HepG2 (cell line): Measurements from ENCODE around the gene HDGF. TPM values are rescaled to one million over a fixed set of nuclear protein-coding genes. Genes with fewer than 3 reads are reported as not detected.
A peak's percentile ranks its signal among the peaks of the same experiment; 100 is the strongest.

Experiments
- ATAC-seq: fragments of 200-7000 bp; cut with Tn5 transposase; 3 replicates; pipeline ENCODE4 v1.9.1; 2020; ENCODE audit warnings: mild to moderate bottlenecking, moderate library complexity
- BruUV-seq: library from RNA; stranded (reverse); fragments of 400-500 nt; replicated peaks from 2 replicates; lab custom pipeline; 2021; lab: Mats Ljungman, UMichigan
- CTCF ChIA-PET: fragments of 300-600 bp; formaldehyde crosslinking; extraction: SDS; loops from one replicate; lab custom pipeline; 2021; ENCODE audit warnings: low total read pairs, inconsistent platforms, low intra/inter-chr PET ratio; lab: Yijun Ruan, JAX
- POLR2A ChIA-PET: fragments of 350-600 bp; sonication (Branson Sonifier 250); formaldehyde crosslinking; loops from one replicate; lab custom pipeline; 2020; ENCODE audit warnings: antibody characterized with exemption, inconsistent platforms; lab: Yijun Ruan, JAX
- DNase-seq: peaks from one replicate; pipeline ENCODE4 v3.0.0-alpha.2; 2015; ENCODE audit warnings: low spot score
- FAIRE-seq: peaks from 3 replicates; lab custom pipeline; 2011; peaks lifted over from hg19 to GRCh38; lab: Jason Lieb, UNC
- H2AFZ ChIP-seq: one replicate; pipeline ENCODE4 v1.6.1; 2011; ENCODE audit warnings: low read length, inconsistent platforms
- H3K27ac ChIP-seq: fragments of 300-600 bp; 3 replicates; pipeline ENCODE4 v1.8.0; 2011; ENCODE audit warnings: mixed run types, mild to moderate bottlenecking, mixed read lengths, low read length, inconsistent platforms; ENCODE audit not compliant: insufficient read depth; ENCODE audit errors: extremely low read length
- H3K27me3 ChIP-seq, 2 experiments: fragments of 200-600 bp in 1 of 2; 2 replicates in 1 of 2; 3 replicates in 1 of 2; pipeline versions ENCODE4 v1.6.0 to v1.8.0; 2011; ENCODE audit warnings: low read length in 2 of 2, mild to moderate bottlenecking in 2 of 2, moderate library complexity in 2 of 2, inconsistent platforms in 1 of 2; ENCODE audit not compliant: insufficient read depth in 2 of 2, control insufficient read depth in 1 of 2
- H3K36me3 ChIP-seq, 2 experiments: fragments of 200-600 bp in 1 of 2; replicated peaks in 1 of 2; 2 replicates in 1 of 2; 3 replicates in 1 of 2; pipeline versions ENCODE4 v1.5.1 to v1.8.0; 2011; ENCODE audit warnings: low read length in 2 of 2, inconsistent platforms in 1 of 2; ENCODE audit not compliant: insufficient read depth in 2 of 2, control insufficient read depth in 1 of 2
- H3K4me1 ChIP-seq: 2 replicates; pipeline ENCODE4 v1.5.1; 2012; ENCODE audit warnings: low read length, inconsistent platforms; ENCODE audit not compliant: insufficient read depth
- H3K4me2 ChIP-seq: 2 replicates; pipeline ENCODE4 v1.6.0; 2011; ENCODE audit warnings: low read depth, low read length, inconsistent platforms
- H3K4me3 ChIP-seq, 3 experiments: fragments of 200-600 bp in 1 of 3; sonication (generic), shearing (Covaris generic) in 1 of 3; replicated peaks in 1 of 3; 2 replicates each; pipeline ENCODE4 v1.5.1; 2011 to 2016; ENCODE audit warnings: low read length in 3 of 3, inconsistent platforms in 2 of 3, low read depth in 2 of 3, mild to moderate bottlenecking in 2 of 3, control low read depth in 1 of 3, mixed read lengths in 1 of 3; ENCODE audit not compliant: insufficient read depth in 1 of 3
- H3K79me2 ChIP-seq: one replicate; pipeline ENCODE4 v1.6.1; 2011; ENCODE audit warnings: low read length, inconsistent platforms; ENCODE audit not compliant: insufficient read depth
- H3K9ac ChIP-seq: 2 replicates; pipeline ENCODE4 v1.6.0; 2011; ENCODE audit warnings: mild to moderate bottlenecking, low read depth, low read length, inconsistent platforms; ENCODE audit not compliant: insufficient read depth
- H3K9me3 ChIP-seq: 2 replicates; pipeline ENCODE4 v1.5.1; 2012; ENCODE audit warnings: mild to moderate bottlenecking, low read length
- H4K20me1 ChIP-seq: 2 replicates; pipeline ENCODE4 v1.6.0; 2011; ENCODE audit warnings: inconsistent platforms, mild to moderate bottlenecking, low read length, moderate library complexity; ENCODE audit not compliant: insufficient read depth
- BORCS8-MEF2B ChIP-seq: sonication (generic); formaldehyde crosslinking; IDR thresholded peaks from 2 replicates; pipeline ENCODE4 v1.8.0; 2022; ENCODE audit warnings: mild to moderate bottlenecking, missing genetic modification reagents
- ERF ChIP-seq: IDR thresholded peaks from 2 replicates; pipeline ENCODE4 v1.6.1; 2018; ENCODE audit warnings: missing biosample characterization, missing genetic modification reagents
- MAX ChIP-seq: IDR thresholded peaks from 2 replicates; pipeline ENCODE4 v1.6.1; 2012; ENCODE audit warnings: inconsistent platforms
- MAZ ChIP-seq, 2 experiments: sonication (generic) in 1 of 2; formaldehyde crosslinking in 1 of 2; IDR thresholded peaks; 2 replicates each; pipeline versions ENCODE4 v1.5.0 to v1.6.1; 2012 to 2020; ENCODE audit warnings: low read depth in 2 of 2, mild to moderate bottlenecking in 2 of 2, borderline replicate concordance in 1 of 2, improper control_type of control experiment in 1 of 2, low read length in 1 of 2, missing genetic modification reagents in 1 of 2, moderate library complexity in 1 of 2
- MYC ChIP-seq: sonication (generic); formaldehyde crosslinking; IDR thresholded peaks from 2 replicates; pipeline ENCODE4 v1.9.0; 2021; ENCODE audit warnings: missing genetic modification reagents, borderline replicate concordance
- POLR2A ChIP-seq, 2 experiments: IDR thresholded peaks; 2 replicates each; pipeline ENCODE4 v1.6.1; 2011; ENCODE audit warnings: low read depth in 2 of 2, low read length in 2 of 2, mild to moderate bottlenecking in 1 of 2, moderate library complexity in 1 of 2; ENCODE audit not compliant: insufficient read depth in 1 of 2
- PRDM10 ChIP-seq: sonication (generic); formaldehyde crosslinking; IDR thresholded peaks from 2 replicates; pipeline ENCODE4 v1.4.0; 2020; ENCODE audit warnings: low read depth, missing genetic modification reagents
- TFAP4 ChIP-seq: sonication (generic); IDR thresholded peaks from 2 replicates; pipeline ENCODE4 v1.6.1; 2016; ENCODE audit warnings: low read depth, borderline replicate concordance
- THAP9 ChIP-seq: sonication (generic); formaldehyde crosslinking; IDR thresholded peaks from 2 replicates; pipeline ENCODE4; 2020; ENCODE audit warnings: missing genetic modification reagents, mild to moderate bottlenecking, borderline replicate concordance
- ZEB1 ChIP-seq: IDR thresholded peaks from 2 replicates; pipeline ENCODE4 v1.6.1; 2012; ENCODE audit warnings: mild to moderate bottlenecking, low read depth, inconsistent platforms; ENCODE audit not compliant: insufficient replicate concordance
- ZNF501 ChIP-seq: sonication (generic); formaldehyde crosslinking; IDR thresholded peaks from 2 replicates; pipeline ENCODE4 v1.5.1; 2020; ENCODE audit warnings: mild to moderate bottlenecking, moderate library complexity, missing genetic modification reagents
- ZNF558 ChIP-seq: sonication (generic); formaldehyde crosslinking; IDR thresholded peaks from 2 replicates; pipeline ENCODE4 v1.9.0; 2022; ENCODE audit warnings: mild to moderate bottlenecking, missing genetic modification reagents, borderline replicate concordance
- ZNF619 ChIP-seq: sonication (generic); formaldehyde crosslinking; IDR thresholded peaks from 2 replicates; pipeline ENCODE4 v1.4.0; 2020; ENCODE audit warnings: mild to moderate bottlenecking, missing genetic modification reagents
- ZNF740 ChIP-seq: sonication (generic); formaldehyde crosslinking; IDR thresholded peaks from 2 replicates; pipeline ENCODE4 v1.4.0; 2020; ENCODE audit warnings: missing genetic modification reagents
- ZNF746 ChIP-seq: sonication (generic); formaldehyde crosslinking; IDR thresholded peaks from 2 replicates; pipeline ENCODE4 v1.8.0; 2022; ENCODE audit warnings: mild to moderate bottlenecking, missing genetic modification reagents
- WGBS: methylation state at CpG from one replicate; pipeline ENCODE4 v1.1.6; 2017; ENCODE audit warnings: low lambda C conversion rate; 5-methylcytosine and 5-hydroxymethylcytosine counted together
- in situ Hi-C: cut with HindIII; loops from 2 replicates; pipeline ENCODE4 v1.10.0; 2017; ENCODE audit warnings: low pct_unique_long_range_greater_than_20kb; ENCODE audit not compliant: extremely low pct_ligation_motif_present
- intact Hi-C: fragments of 100-400 bp; cut with micrococcal nuclease; formaldehyde crosslinking; loops from one replicate; pipeline ENCODE4 v1.10.0; 2022; ENCODE audit not compliant: unreplicated experiment
- polyA plus RNA-seq, 8 experiments: library from polyadenylated mRNA; depleted of rRNA in 3 of 8; stranded (reverse) in 7 of 8; unstranded in 1 of 8; fragments of >200 nt; fragmentation: Illumina TruSeq in 4 of 8; extraction: Trizol in 4 of 8; gene quantifications; 2 replicates each; pipeline versions ENCODE4 v1.2.1 to v1.2.3, GENCODE V29; 2011 to 2016; ENCODE audit warnings: low read depth in 4 of 8, missing spikeins in 1 of 8, mixed read lengths in 1 of 8; ENCODE audit not compliant: insufficient read depth in 1 of 8
- total RNA-seq, 5 experiments: library from RNA; depleted of rRNA; stranded (reverse); fragments of >200 nt; fragmentation: Illumina TruSeq; extraction: Trizol; gene quantifications; 2 replicates each; pipeline ENCODE4 v1.2.3, GENCODE V29; 2016; ENCODE audit warnings: low read depth in 1 of 5

The HDGF gene
- total and polyA plus RNA-seq, 2 of the 13 experiments (the other 11 are each of a cell fraction or from before 2014, with no cell fraction given): 156 to 196 TPM

GRCh38 chr1:156750191-156750672, 1.2 kb downstream of the HDGF start:
- in situ Hi-C loops: no loop called here
- FAIRE-seq: no peak
- DNase-seq: no peak
- TF ChIP-seq ERF (CRISPR knock-in tag) (0 out of 2 replicates have a peak, but pooled peaks have one; percentile 8), ZEB1 (peak; percentile 73), BORCS8-MEF2B (0 out of 2 replicates have a peak, but pooled peaks have one; percentile 0), ZNF501 (CRISPR knock-in tag) (peak; percentile 18; the same call in 1 of the 2 replicates), MYC (CRISPR knock-in tag) (peak; percentile 11; the same call in 1 of the 2 replicates), MAX (peak; percentile 21; the same call in 1 of the 2 replicates), ZNF558 (no peak), ZNF740 (peak; percentile 66; the same call in 1 of the 2 replicates), ZNF619 (CRISPR knock-in tag) (0 out of 2 replicates have a peak, but pooled peaks have one; percentile 12), POLR2A (IDR thresholded peaks at IDR 0.05; ENCODE audit: insufficient read depth in 1 of 2, low read depth in 2 of 2, low read length in 2 of 2) (peak in 1 of 2 experiments; percentile 15; a peak in 1 of 4 replicates), MAZ (IDR thresholded peaks at IDR 0.05; ENCODE audit: borderline replicate concordance, low read depth, low read length) (peak; percentile 6; the same call in 1 of the 2 replicates), MAZ (CRISPR knock-in tag; IDR thresholded peaks at IDR 0.05; ENCODE audit: low read depth) (no peak), ZNF746 (CRISPR knock-in tag) (no peak), PRDM10 (CRISPR knock-in tag) (peak; percentile 24; the same call in 1 of the 2 replicates), THAP9 (0 out of 2 replicates have a peak, but pooled peaks have one; percentile 7), TFAP4 (no peak)

More at GRCh38 chr1:156750191-156750672, 1.2 kb downstream of the HDGF start:
- H3K27me3 ChIP-seq: no peaks in the 10 kb centered on the region; a peak in 1 of 5 replicates
- BruUV-seq: no TSS peak
- H3K4me3 ChIP-seq: peak overlapping the region; percentile 87 to 90 (median 88)
- ChIA-PET POLR2A (interaction anchor here (1.3 to 4.5 kb wide), 4 partner anchors 9 to 23 kb away, joined by 18 to 67 read pairs (median 60); partner anchors contain the start of genes ISG20L2, METTL25B, MRPL24 and PRCC), CTCF (no interaction called here)
- peaks cover 2 to 5% of the 10 kb centered on the region in 2 experiments; a peak in 3 of 5 replicates for H3K36me3 ChIP-seq
- H3K4me2 ChIP-seq: peak overlapping the region; percentile 98
- peaks cover 53% of the 10 kb centered on the region for H3K4me1 ChIP-seq
- no peak for ATAC-seq
- 0% methylated on average over 2 of the region's 5 CpGs for WGBS
- H2AFZ ChIP-seq: no peak overlapping the region
- peak overlapping the region; percentile 95 for H3K9ac ChIP-seq
- intact Hi-C loops: no loop called here
- peaks cover 68% of the 10 kb centered on the region for H3K79me2 ChIP-seq
- H3K27ac ChIP-seq: peak overlapping the region; percentile 100
- H3K9me3 ChIP-seq: no peaks in the 10 kb centered on the region
- peaks cover 13% of the 10 kb centered on the region for H4K20me1 ChIP-seq
